Heart left ventricle (tissue), 16 donors: ENCODE results near the gene GOT2. TPM values are rescaled to one million over a fixed set of nuclear protein-coding genes. Genes with fewer than 3 reads are reported as not detected.
A peak's percentile ranks its signal among the peaks of the same experiment; 100 is the strongest.

ENCODE experiments used
- ATAC-seq, 4 donors: fragments of 200-7000 bp; cut with Tn5 transposase; one replicate each; pipeline ENCODE4 v1.9.1; 2020 to 2022; ENCODE audit warnings: moderate library complexity in 4 of 4, mild to moderate bottlenecking in 3 of 4, moderate number of reproducible peaks in 1 of 4
- DNase-seq, 5 donors: peaks; one replicate each; pipeline ENCODE4 v3.0.0-alpha.2; 2020
- H3K27ac ChIP-seq, 12 donors: fragments of 200-600 bp; sonication (generic) in 4 of 12; one replicate each; pipeline versions ENCODE4 v1.5.0 to v1.8.0; 2016 to 2022; ENCODE audit warnings: mild to moderate bottlenecking in 2 of 12
- H3K27me3 ChIP-seq, 9 donors: fragments of 200-600 bp; sonication (generic) in 2 of 9; one replicate each; pipeline versions ENCODE4 v1.5.1 to v1.8.0; 2016 to 2022; ENCODE audit warnings: mild to moderate bottlenecking in 3 of 9
- H3K36me3 ChIP-seq, 9 donors: fragments of 200-600 bp; sonication (generic) in 2 of 9; one replicate each; pipeline versions ENCODE4 v1.5.0 to v1.8.0; 2018 to 2022; ENCODE audit warnings: mild to moderate bottlenecking in 2 of 9
- H3K4me1 ChIP-seq, 12 donors: fragments of 200-600 bp; sonication (generic) in 4 of 12; one replicate each; pipeline versions ENCODE4 v1.5.0 to v1.8.0; 2016 to 2022; ENCODE audit warnings: mild to moderate bottlenecking in 3 of 12
- H3K4me3 ChIP-seq, 12 donors: fragments of 200-600 bp; sonication (generic) in 4 of 12; one replicate each; pipeline versions ENCODE4 v1.5.0 to v1.8.0; 2017 to 2022; ENCODE audit warnings: mild to moderate bottlenecking in 9 of 12, moderate library complexity in 4 of 12
- H3K9me3 ChIP-seq, 12 donors: fragments of 200-600 bp; sonication (generic) in 4 of 12; one replicate each; pipeline versions ENCODE4 v1.5.0 to v1.8.0; 2016 to 2022; ENCODE audit warnings: mild to moderate bottlenecking in 1 of 12
- CTCF ChIP-seq, 12 donors: fragments of 200-600 bp; sonication (generic) in 4 of 12; IDR thresholded peaks; one replicate each; pipeline versions ENCODE4 v1.5.0 to v1.8.0; 2018 to 2022; ENCODE audit warnings: antibody characterized with exemption in 12 of 12, mild to moderate bottlenecking in 5 of 12
- POLR2A ChIP-seq, 2 donors: fragments of 450-650 bp; IDR thresholded peaks; one replicate each; pipeline ENCODE4 v1.6.1; 2017; ENCODE audit warnings: antibody characterized with exemption in 2 of 2, mild to moderate bottlenecking in 2 of 2, moderate library complexity in 2 of 2
- WGBS, 4 donors: extraction: QIAGEN DNeasy Blood & Tissue Kit in 2 of 4; methylation state at CpG; one replicate each; pipeline versions ENCODE4 v1.1.5 to v1.1.7; 2013 to 2018; 5-methylcytosine and 5-hydroxymethylcytosine counted together
- intact Hi-C, 10 donors: fragments of 100-400 bp; cut with DNase I; formaldehyde crosslinking; loops; one replicate each; pipeline versions ENCODE4 v1.11.1 to v1.14.2; 2022
- polyA plus RNA-seq, 2 donors: library from polyadenylated mRNA; stranded (reverse); fragments of 200-250 nt; gene quantifications; one replicate each; pipeline ENCODE4 v1.2.3, GENCODE V29; 2013
- total RNA-seq, 9 donors: library from RNA; depleted of rRNA in 2 of 9; stranded (reverse); fragments of >200 nt in 2 of 9; fragmentation: NEBNext Ultra II Directional in 3 of 9; extraction: Animal tissue kit (Norgen Biotek cat#: 25700) in 3 of 9; gene quantifications; one replicate each; pipeline versions ENCODE4 v1.1.0 to v1.2.4, GENCODE V29; 2016 to 2023
- donor health status: ischemic (EF 13 %, LVEDD 7.1; RV severe dilation, severe dysfunction).
- donor health status: healthy with polysubstance abuse.
- donor health status: DM: no; HTN: yes; CAD: no.
- donor health status: DM: no; HTN: no; CAD: no.
- donor health status: ischemic (EF 25% LVEDD 6.9; RV normal size, moderate dysfunction).
- donor health status: ischemic (EF 25% LVEDD 5.7; RV mildly dilated, moderate dysfunction).
- donor health status: healthy.
- donor health status: DM: yes; HTN: yes; CAD: no.
- donor health status: ischemic (EF 35%, LVEDD 5.7; RV mildly dilated, moderate dysfunction).
- donor health status: nonischemic (EF 11% LVEDD 7.7; RV severe dilation, severe dysfunction).
- donor health status: DM: yes; HTN: yes; CAD: no.
- donor health status: PGD.
- donor health status: ischemic (EF 29% LVEDD 5.4; RV normal size, mild dysfunction).
- donor health status: nonischemic (EF 23%, LVEDD 6.1; RV moderate dilation, normal function).

Gene GOT2
- total and polyA plus RNA-seq, 11 donors, result 201 to 590 (median 398) TPM

DNA sequence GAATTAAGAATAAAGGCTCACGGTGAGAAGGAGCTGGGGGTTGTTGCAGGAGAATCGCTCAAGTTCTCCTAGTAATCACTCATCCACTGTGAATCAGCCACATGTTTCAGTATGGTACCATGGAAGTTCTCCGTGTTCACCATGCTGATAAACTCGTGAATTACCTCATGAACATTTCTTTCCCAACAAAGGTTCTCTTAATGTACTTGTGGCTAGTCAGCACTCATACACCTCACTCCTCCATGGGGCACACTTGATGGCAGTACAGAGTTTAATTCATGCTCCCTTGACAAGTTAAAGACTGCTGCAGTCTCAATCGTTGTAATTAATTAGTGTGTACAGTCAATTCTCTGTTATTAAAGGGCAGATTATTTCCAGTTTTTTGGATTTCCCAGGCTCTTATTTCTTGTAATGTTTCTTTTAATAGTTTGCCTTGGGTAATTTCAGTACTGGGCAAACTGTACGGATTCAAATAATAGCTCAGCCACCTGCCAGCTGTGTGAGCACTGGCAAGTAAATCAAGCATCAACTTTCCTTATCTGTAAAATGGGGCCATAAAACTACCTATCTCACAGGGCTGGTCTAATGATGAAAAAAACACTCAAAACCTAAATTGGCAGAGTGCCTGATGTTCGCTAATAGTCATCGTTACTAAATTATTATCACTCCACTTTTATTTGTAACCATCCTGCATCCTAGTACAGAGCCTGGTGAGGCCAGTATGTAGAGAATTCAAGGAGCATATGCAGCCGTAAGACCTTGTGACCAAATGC, 6.1 kb downstream of the GOT2 start:
- intact Hi-C loops, result no loop called here
- no peak for DNase-seq
- ATAC-seq, result peak; percentile 12 to 66 (median 53)
- H3K9me3 ChIP-seq, result no peaks in the 10 kb centered on the region
- TF ChIP-seq CTCF (IDR thresholded peaks at IDR 0.05), result no peak
- no peak for TF ChIP-seq POLR2A (IDR thresholded peaks at IDR 0.05)
- peak overlapping the region in 10 of 12 donors; percentile 29 to 88 (median 80) for H3K27ac ChIP-seq
- H3K4me3 ChIP-seq, result no peak overlapping the region
- no peaks in the 10 kb centered on the region for H3K27me3 ChIP-seq
- whole genome bisulfite sequencing, 4 donors, result 69 to 71% (median 70%) methylated on average over 9 of the region's 9 CpGs
- peaks cover under 1 to 18% (median 8%) of the 10 kb centered on the region in 9 donors for H3K36me3 ChIP-seq
- peaks cover 4 to 54% (median 23%) of the 10 kb centered on the region in 12 donors for H3K4me1 ChIP-seq

- no peaks in the 10 kb centered on the region for H3K9me3 ChIP-seq
- no peaks in the 10 kb centered on the region for H3K27me3 ChIP-seq
- TF ChIP-seq CTCF (IDR thresholded peaks at IDR 0.05), result no peak
- TF ChIP-seq POLR2A (IDR thresholded peaks at IDR 0.05), result no peak
- WGBS, 4 donors, result 79 to 87% (median 81%) methylated on average over 9 of the region's 9 CpGs
- H3K4me3 ChIP-seq, result no peak overlapping the region
- H3K27ac ChIP-seq, result peak overlapping the region in 4 of 12 donors; percentile 13 to 80 (median 80)
- no peak for DNase-seq
- peaks cover 0 to 46% (median 17%) of the 10 kb centered on the region in 12 donors for H3K4me1 ChIP-seq
- H3K36me3 ChIP-seq, result peaks cover 2 to 26% (median 16%) of the 10 kb centered on the region in 9 donors
- intact Hi-C loops, result no loop called here
- ATAC-seq, result peak in 1 of 4 donors; percentile 3
Observed at GRCh38 chr16:58727028-58727781, 6.9 kb downstream of the GOT2 start.

- WGBS, 4 donors, result 28 to 48% (median 41%) methylated on average over 3 of the region's 3 CpGs
- Histone ChIP-seq H3K4me1 (peaks cover 0 to 9% (median 0%) of the 10 kb centered on the region in 12 donors), H3K27ac (no peak overlapping the region), H3K27me3 (no peaks in the 10 kb centered on the region), H3K4me3 (no peak overlapping the region), H3K9me3 (no peaks in the 10 kb centered on the region), H3K36me3 (peaks cover 2 to 64% (median 57%) of the 10 kb centered on the region in 9 donors)
- no peak for DNase-seq
- TF ChIP-seq POLR2A (IDR thresholded peaks at IDR 0.05), result no peak
- TF ChIP-seq CTCF (IDR thresholded peaks at IDR 0.05), result no peak
- no peak for ATAC-seq
- intact Hi-C loops, result no loop called here
Observed at GRCh38 chr16:58723109-58723508, 11.0 kb downstream of the GOT2 start.

DNA sequence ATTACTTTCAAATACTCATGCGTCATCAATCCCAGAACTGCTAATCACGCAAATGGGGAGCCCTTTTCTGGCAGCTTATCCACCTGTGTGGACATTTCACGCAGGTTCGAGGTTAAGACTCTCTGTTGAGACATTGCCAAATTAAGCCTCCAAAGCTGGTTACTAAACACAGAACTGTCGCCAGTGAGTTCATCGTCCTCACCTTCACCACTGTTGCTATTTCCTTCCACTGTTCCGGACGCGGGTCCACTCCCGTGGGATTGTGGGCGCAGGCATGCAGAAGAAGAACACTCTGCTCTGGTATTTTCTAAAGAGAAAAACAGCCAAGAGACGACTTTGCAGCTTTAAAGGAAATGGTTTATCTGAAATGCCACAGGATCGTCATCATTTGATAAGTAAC, 16.1 kb downstream of the GOT2 start:
- TF ChIP-seq POLR2A (IDR thresholded peaks at IDR 0.05) (no peak), CTCF (IDR thresholded peaks at IDR 0.05) (no peak)
- WGBS, 4 donors, result 76 to 84% (median 82%) methylated on average over 13 of the region's 13 CpGs
- peaks cover 1 to 100% (median 96%) of the 10 kb centered on the region in 9 donors for H3K36me3 ChIP-seq

More for the DNA sequence above, 16.1 kb downstream of the GOT2 start:
- no peaks in the 10 kb centered on the region for H3K4me1 ChIP-seq
- no peaks in the 10 kb centered on the region for H3K27me3 ChIP-seq
- no peaks in the 10 kb centered on the region for H3K9me3 ChIP-seq
- H3K4me3 ChIP-seq, result no peak overlapping the region
- H3K27ac ChIP-seq, result no peak overlapping the region
- ATAC-seq, result no peak
- no peak for DNase-seq
- intact Hi-C loops, result no loop called here
